Neural crest cell (in vitro differentiated cells): ENCODE results near the gene DOCK8. TPM values are rescaled to one million over a fixed set of nuclear protein-coding genes. Genes with fewer than 3 reads are reported as not detected.
A peak's percentile ranks its signal among the peaks of the same experiment; 100 is the strongest.
"Not testable (repeated sequence)": the region's sequence is repeated elsewhere in the genome, so short reads cannot be mapped to it uniquely, and the experiment has no call there.

Source experiments
- DNase-seq: peaks from one replicate; pipeline ENCODE4 v3.0.0; 2021; ENCODE audit warnings: low read depth, mixed read lengths, low spot score
- H3K27ac Mint-ChIP-seq: one replicate; pipeline ENCODE4 v1.8.0; 2021; ENCODE audit warnings: mild to moderate bottlenecking, mixed read lengths; ENCODE audit not compliant: unreplicated experiment
- H3K27me3 Mint-ChIP-seq: 2 replicates; pipeline ENCODE4 v1.8.0; 2021; ENCODE audit warnings: low read depth, mild to moderate bottlenecking, mixed read lengths
- H3K36me3 Mint-ChIP-seq: 2 replicates; pipeline ENCODE4 v1.8.0; 2021; ENCODE audit warnings: low read depth, mild to moderate bottlenecking, mixed read lengths
- H3K4me1 Mint-ChIP-seq: 2 replicates; pipeline ENCODE4 v1.8.0; 2021; ENCODE audit warnings: mixed read lengths
- H3K4me3 Mint-ChIP-seq: one replicate; pipeline ENCODE4 v1.8.0; 2021; ENCODE audit warnings: mild to moderate bottlenecking, mixed read lengths
- H3K9me3 Mint-ChIP-seq: 2 replicates; pipeline ENCODE4 v1.8.0; 2021; ENCODE audit warnings: mixed read lengths
- total RNA-seq: library from RNA; stranded (reverse); gene quantifications from 2 replicates; pipeline ENCODE4 v1.2.1, GENCODE V29; 2021
- TF ChIP-seq, protein P1 (sequence below): fragments of 200-600 bp; sonication (generic); conservative IDR thresholded peaks from 2 replicates; pipeline ENCODE4 v1.5.0; 2021; ENCODE audit warnings: antibody characterized with exemption, mild to moderate bottlenecking

DOCK8 gene
- total RNA-seq, 1 donor from 2014 or later: 0.58 TPM

DNA sequence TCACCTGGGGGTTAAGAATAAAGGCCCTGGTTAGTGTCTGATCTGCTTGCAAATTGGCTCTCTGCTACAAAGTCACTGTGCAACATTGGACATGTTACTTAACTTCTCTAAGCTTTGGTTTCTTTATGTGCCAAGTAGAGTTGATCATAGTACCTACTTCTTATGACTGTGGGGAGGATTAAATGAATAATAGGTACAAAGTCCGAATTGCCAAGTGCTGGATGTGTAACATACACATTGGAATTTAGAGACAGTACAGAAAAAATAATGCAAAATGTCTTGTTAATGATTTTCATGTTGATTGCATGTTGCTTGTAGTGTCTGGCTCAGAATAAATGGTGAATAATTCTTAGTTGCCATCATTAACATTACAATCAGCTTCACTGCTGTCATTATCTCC lies 2.2 kb downstream of the DOCK8 start:
- no peak for DNase-seq
- no peaks in the 10 kb centered on the region for H3K4me1 Mint-ChIP-seq
- H3K4me3 Mint-ChIP-seq: peak overlapping the region; percentile 24
- H3K9me3 Mint-ChIP-seq: no peaks in the 10 kb centered on the region
- no peak overlapping the region for H3K27ac Mint-ChIP-seq
- H3K36me3 Mint-ChIP-seq: no peaks in the 10 kb centered on the region
- peaks cover 44% of the 10 kb centered on the region for H3K27me3 Mint-ChIP-seq
- TF ChIP-seq, protein P1, sequence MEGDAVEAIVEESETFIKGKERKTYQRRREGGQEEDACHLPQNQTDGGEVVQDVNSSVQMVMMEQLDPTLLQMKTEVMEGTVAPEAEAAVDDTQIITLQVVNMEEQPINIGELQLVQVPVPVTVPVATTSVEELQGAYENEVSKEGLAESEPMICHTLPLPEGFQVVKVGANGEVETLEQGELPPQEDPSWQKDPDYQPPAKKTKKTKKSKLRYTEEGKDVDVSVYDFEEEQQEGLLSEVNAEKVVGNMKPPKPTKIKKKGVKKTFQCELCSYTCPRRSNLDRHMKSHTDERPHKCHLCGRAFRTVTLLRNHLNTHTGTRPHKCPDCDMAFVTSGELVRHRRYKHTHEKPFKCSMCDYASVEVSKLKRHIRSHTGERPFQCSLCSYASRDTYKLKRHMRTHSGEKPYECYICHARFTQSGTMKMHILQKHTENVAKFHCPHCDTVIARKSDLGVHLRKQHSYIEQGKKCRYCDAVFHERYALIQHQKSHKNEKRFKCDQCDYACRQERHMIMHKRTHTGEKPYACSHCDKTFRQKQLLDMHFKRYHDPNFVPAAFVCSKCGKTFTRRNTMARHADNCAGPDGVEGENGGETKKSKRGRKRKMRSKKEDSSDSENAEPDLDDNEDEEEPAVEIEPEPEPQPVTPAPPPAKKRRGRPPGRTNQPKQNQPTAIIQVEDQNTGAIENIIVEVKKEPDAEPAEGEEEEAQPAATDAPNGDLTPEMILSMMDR: no peak

DNA sequence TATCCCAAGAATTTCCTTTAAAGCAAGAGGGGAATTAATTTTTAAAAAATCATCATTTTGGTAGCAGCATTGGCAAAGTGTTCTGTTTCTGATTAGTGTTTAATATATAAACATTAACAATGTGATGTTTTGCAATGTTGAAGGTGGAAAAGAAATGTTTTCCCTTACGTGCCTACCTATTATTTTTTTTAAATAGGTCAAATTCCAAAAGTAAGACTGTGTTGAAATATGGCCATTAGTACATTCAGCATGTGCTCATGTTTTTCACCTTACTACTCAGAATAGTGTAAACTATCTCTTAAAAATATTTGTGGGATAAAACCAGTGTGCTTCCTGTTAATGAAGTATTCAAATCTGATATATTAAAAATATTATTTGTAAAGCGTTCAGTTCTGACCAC lies 3.3 kb downstream of the DOCK8 start:
- peaks cover 44% of the 10 kb centered on the region for H3K27me3 Mint-ChIP-seq
- no peaks in the 10 kb centered on the region for H3K36me3 Mint-ChIP-seq
- H3K27ac Mint-ChIP-seq: no peak overlapping the region
- H3K9me3 Mint-ChIP-seq: no peaks in the 10 kb centered on the region
- TF ChIP-seq, protein P1: no peak
- DNase-seq: no peak
- H3K4me1 Mint-ChIP-seq: peaks cover 6% of the 10 kb centered on the region
- H3K4me3 Mint-ChIP-seq: no peak overlapping the region

DNA sequence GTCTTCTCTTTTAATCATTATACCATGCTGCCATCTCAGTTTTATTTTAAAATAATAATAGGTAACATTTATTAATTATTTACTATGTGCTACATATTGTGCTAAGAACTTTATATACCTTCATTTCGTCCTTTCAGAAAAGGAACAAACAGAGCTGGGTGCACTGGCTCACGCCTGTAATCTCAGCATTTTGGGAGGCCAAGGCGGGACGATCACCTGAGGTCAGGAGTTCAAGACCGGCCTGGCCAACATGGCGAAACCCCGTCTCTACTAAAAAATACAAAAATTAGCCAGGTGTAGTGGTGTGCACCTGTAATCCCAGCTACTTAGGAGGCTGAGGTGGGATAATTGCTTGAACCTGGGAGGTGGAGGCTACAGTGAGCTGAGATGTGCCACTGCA lies 4.4 kb downstream of the DOCK8 start:
- H3K36me3 Mint-ChIP-seq, H3K9me3 Mint-ChIP-seq, DNase-seq, H3K4me3 Mint-ChIP-seq, H3K27ac Mint-ChIP-seq, H3K4me1 Mint-ChIP-seq: not testable (repeated sequence)
- peaks cover 41% of the 10 kb centered on the region for H3K27me3 Mint-ChIP-seq

- DNase-seq: no peak
- TF ChIP-seq, protein P1: no peak
- Mint-ChIP-seq H3K27ac (no peak overlapping the region), H3K4me1 (peaks cover 6% of the 10 kb centered on the region), H3K4me3 (no peak overlapping the region), H3K27me3 (peaks cover 34% of the 10 kb centered on the region), H3K9me3 (no peaks in the 10 kb centered on the region), H3K36me3 (no peaks in the 10 kb centered on the region)
Measured at GRCh38 chr9:219670-220365, 5.2 kb downstream of the DOCK8 start.

DNA sequence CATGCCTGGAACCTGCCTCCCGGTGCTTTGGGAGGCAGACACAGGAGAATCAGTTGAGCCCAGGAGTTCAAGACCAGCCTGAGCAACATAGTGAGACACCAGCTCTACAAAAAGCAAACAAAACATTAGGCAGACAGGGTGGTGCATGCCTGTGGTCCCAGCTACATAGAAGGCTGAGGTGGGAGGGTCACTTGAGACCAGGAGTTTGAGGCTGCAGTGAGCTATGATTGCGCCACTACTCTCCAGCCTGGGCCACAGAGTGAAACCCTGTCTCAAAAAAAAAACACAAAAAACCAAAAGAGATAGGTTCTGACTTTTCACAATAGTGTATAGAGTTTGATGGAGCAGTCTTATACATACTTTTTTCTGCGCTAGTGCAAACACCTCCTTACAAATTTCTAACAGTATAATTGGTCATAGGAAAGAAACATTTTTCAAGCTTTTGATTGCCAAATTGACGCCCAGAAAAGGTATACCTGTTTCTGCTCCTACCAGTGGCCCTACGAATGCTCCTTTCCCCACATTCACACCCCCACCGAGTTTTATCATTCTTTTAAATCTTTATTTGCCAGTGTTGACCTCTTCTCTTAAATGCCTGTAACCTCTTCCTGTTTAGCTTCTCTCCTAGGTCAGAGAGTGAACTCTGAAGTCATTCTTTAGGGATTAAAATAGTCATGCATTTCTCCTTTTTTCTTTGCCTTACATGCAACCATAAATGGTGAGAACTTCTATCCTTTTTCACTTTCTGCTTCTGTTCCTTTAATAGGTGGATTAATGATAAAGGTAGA lies 7.5 kb downstream of the DOCK8 start:
- no peak overlapping the region for H3K4me3 Mint-ChIP-seq
- DNase-seq: no peak
- H3K27ac Mint-ChIP-seq: no peak overlapping the region
- H3K9me3 Mint-ChIP-seq: no peaks in the 10 kb centered on the region
- TF ChIP-seq, protein P1: no peak
- H3K4me1 Mint-ChIP-seq: peaks cover 6% of the 10 kb centered on the region
- peaks cover 12% of the 10 kb centered on the region for H3K27me3 Mint-ChIP-seq
- H3K36me3 Mint-ChIP-seq: no peaks in the 10 kb centered on the region

DNA sequence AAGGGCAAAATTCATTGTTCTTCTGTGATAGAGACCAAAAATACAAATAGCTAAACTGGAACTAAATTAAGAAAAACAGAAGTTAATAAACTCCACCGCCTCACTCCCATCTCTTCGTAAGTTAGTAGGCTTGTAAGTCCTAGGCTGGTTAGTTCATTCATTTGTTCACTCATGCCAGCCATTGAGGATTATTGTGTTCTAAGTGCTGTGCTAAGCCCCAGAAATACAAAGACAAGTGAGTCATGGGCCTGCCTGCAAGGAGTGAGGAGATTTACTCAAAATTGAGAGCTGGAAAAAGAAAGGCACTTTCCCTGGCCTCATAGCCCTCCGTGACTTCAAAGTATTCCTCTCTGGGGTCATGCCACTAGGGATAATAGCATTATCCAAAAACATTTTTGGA lies 8.5 kb downstream of the DOCK8 start:
- Mint-ChIP-seq H3K9me3 (no peaks in the 10 kb centered on the region), H3K36me3 (no peaks in the 10 kb centered on the region), H3K4me1 (peaks cover 6% of the 10 kb centered on the region), H3K27ac (no peak overlapping the region), H3K27me3 (peaks cover 6% of the 10 kb centered on the region), H3K4me3 (no peak overlapping the region)
- DNase-seq: no peak
- TF ChIP-seq, protein P1: no peak
